ENCODE results near the gene SRSF4. TPM values are rescaled to one million over a fixed set of nuclear protein-coding genes. Genes with fewer than 3 reads are reported as not detected.
A peak's percentile ranks its signal among the peaks of the same experiment; 100 is the strongest.

Gene SRSF4
- total RNA-seq, 1 experiment from 2014 or later, result 44.1 TPM

GRCh38 chr1:29180497-29181412 lies 945 bp downstream of the SRSF4 start:
- Mint-ChIP-seq H3K27me3 (ENCODE audit: insufficient read depth, unreplicated experiment) (no peaks in the 10 kb centered on the region), H3K9me3 (ENCODE audit: unreplicated experiment) (no peaks in the 10 kb centered on the region), H3K36me3 (ENCODE audit: insufficient read depth, unreplicated experiment) (peaks cover 53% of the 10 kb centered on the region), H3K27ac (ENCODE audit: unreplicated experiment) (peak overlapping the region; percentile 60), H3K4me1 (ENCODE audit: low read depth, unreplicated experiment) (peaks cover 12% of the 10 kb centered on the region), H3K4me3 (ENCODE audit: unreplicated experiment) (peak overlapping the region; percentile 74)
- CTCF ChIA-PET, result interaction anchor here (1.5 to 2.5 kb wide), 5 partner anchors 17 to 299 kb away, joined by 4 to 28 read pairs (median 9); no protein-coding TSS in a partner anchor
- no peak for TF ChIP-seq CTCF (IDR thresholded peaks at IDR 0.05; ENCODE audit: insufficient read depth in 1 of 2, low read depth in 1 of 2, low read length in 1 of 2, severe bottlenecking in 1 of 2, unreplicated experiment in 1 of 2)
- H3K4me1 ChIP-seq, result peaks cover 12% of the 10 kb centered on the region
- BruUV-seq (replicated peaks), result no TSS peak
- intact Hi-C loops (cut with micrococcal nuclease; ENCODE audit: unreplicated experiment), result loop anchor here (5.0 kb wide), 1 partner anchor 443 kb away; the partner anchor contains the start of gene YTHDF2
- no peaks in the 10 kb centered on the region for H3K36me3 ChIP-seq (ENCODE audit: control insufficient read depth, insufficient read depth, low read length)
- no peaks in the 10 kb centered on the region; the same call in 1 of the 2 replicates for H3K9me3 ChIP-seq
- POLR2A ChIA-PET, result interaction anchor here (0.5 to 2.1 kb wide), 4 partner anchors 13 to 57 kb away, joined by 5 to 16 read pairs (median 10); partner anchors contain the start of gene TMEM200B
- peak overlapping the region; percentile 88 for H3K4me3 ChIP-seq (ENCODE audit: low read depth, low read length)
- H3K27me3 ChIP-seq (replicated peaks; ENCODE audit: control insufficient read depth, insufficient read depth, low read length), result no peaks in the 10 kb centered on the region
- no peak for DNase-seq

- BruUV-seq (replicated peaks), result TSS peak; percentile 32
- intact Hi-C loops (cut with micrococcal nuclease; ENCODE audit: unreplicated experiment), result loop anchor here (5.0 kb wide), 1 partner anchor 442 kb away; the partner anchor contains the start of gene YTHDF2
- peaks cover 12% of the 10 kb centered on the region for H3K4me1 ChIP-seq
- H3K9me3 Mint-ChIP-seq (ENCODE audit: unreplicated experiment), result no peaks in the 10 kb centered on the region
- no peaks in the 10 kb centered on the region for H3K36me3 ChIP-seq (ENCODE audit: control insufficient read depth, insufficient read depth, low read length)
- no peak overlapping the region for H3K27ac Mint-ChIP-seq (ENCODE audit: unreplicated experiment)
- H3K36me3 Mint-ChIP-seq (ENCODE audit: insufficient read depth, unreplicated experiment), result peaks cover 55% of the 10 kb centered on the region
- no peaks in the 10 kb centered on the region; the same call in 1 of the 2 replicates for H3K9me3 ChIP-seq
- CTCF ChIA-PET, result interaction anchor here (0.7 kb wide), 1 partner anchor 18 kb away, joined by 3 read pairs; no protein-coding TSS in a partner anchor
- DNase-seq, result no peak
- POLR2A ChIA-PET, result interaction anchor here (0.6 kb wide), 1 partner anchor 43 kb away, joined by 3 read pairs; no protein-coding TSS in a partner anchor
- H3K4me3 ChIP-seq (ENCODE audit: low read depth, low read length), result peak overlapping the region; percentile 88
- H3K27me3 ChIP-seq (replicated peaks; ENCODE audit: control insufficient read depth, insufficient read depth, low read length), result no peaks in the 10 kb centered on the region
- peak overlapping the region; percentile 74 for H3K4me3 Mint-ChIP-seq (ENCODE audit: unreplicated experiment)
- H3K4me1 Mint-ChIP-seq (ENCODE audit: low read depth, unreplicated experiment), result peaks cover 12% of the 10 kb centered on the region
- no peaks in the 10 kb centered on the region for H3K27me3 Mint-ChIP-seq (ENCODE audit: insufficient read depth, unreplicated experiment)
- TF ChIP-seq CTCF (IDR thresholded peaks at IDR 0.05; ENCODE audit: insufficient read depth in 1 of 2, low read depth in 1 of 2, low read length in 1 of 2, severe bottlenecking in 1 of 2, unreplicated experiment in 1 of 2), result no peak
Observed at GRCh38 chr1:29179641-29180184, 2.0 kb downstream of the SRSF4 start.

DNA sequence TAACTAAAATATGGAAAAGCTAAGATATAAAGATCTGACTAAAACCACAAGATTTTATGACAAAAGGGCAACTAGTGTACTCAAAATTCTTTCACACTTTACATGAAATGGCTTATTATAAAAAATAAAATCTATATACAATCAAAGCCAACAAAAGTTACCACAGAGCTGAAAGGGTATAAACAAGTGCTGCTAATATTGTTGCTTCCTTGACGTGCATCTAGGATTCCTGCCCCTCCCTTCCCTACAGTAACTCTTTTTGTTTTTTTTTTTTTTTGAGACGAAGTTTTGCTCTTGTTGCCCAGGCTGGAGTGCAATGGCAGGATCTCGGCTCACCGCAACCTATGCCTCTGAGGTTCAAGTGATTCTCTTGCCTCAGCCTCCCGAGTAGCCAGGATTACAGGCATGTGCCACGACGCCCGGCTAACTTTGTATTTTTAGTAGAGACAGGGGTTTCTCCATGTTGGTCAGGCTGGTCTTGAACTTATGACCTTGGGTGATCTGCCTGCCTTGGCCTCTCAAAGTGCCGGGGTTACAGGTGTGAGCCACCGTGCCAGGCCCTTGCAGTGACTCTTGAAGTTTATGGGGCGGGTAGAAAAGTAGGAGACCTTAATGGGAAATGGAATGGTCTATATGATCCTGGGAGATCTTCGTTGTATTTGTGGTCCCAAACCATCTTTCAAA lies 4.5 kb downstream of the SRSF4 start:
- BruUV-seq (replicated peaks), result no TSS peak
- Histone ChIP-seq H3K4me1 (peaks cover 7% of the 10 kb centered on the region; the same call in 1 of the 2 replicates), H3K27me3 (replicated peaks; ENCODE audit: control insufficient read depth, insufficient read depth, low read length) (no peaks in the 10 kb centered on the region), H3K4me3 (ENCODE audit: low read depth, low read length) (no peak overlapping the region), H3K9me3 (no peaks in the 10 kb centered on the region; the same call in 1 of the 2 replicates), H3K36me3 (ENCODE audit: control insufficient read depth, insufficient read depth, low read length) (no peaks in the 10 kb centered on the region)
- Mint-ChIP-seq H3K4me1 (ENCODE audit: low read depth, unreplicated experiment) (peaks cover 6% of the 10 kb centered on the region), H3K27ac (ENCODE audit: unreplicated experiment) (peak overlapping the region; percentile 61), H3K27me3 (ENCODE audit: insufficient read depth, unreplicated experiment) (no peaks in the 10 kb centered on the region), H3K36me3 (ENCODE audit: insufficient read depth, unreplicated experiment) (peaks cover 64% of the 10 kb centered on the region), H3K4me3 (ENCODE audit: unreplicated experiment) (no peak overlapping the region), H3K9me3 (ENCODE audit: unreplicated experiment) (no peaks in the 10 kb centered on the region)
- no peak for DNase-seq
- ChIA-PET CTCF (no interaction called here), POLR2A (no interaction called here)
- no peak for TF ChIP-seq CTCF (IDR thresholded peaks at IDR 0.05; ENCODE audit: insufficient read depth in 1 of 2, low read depth in 1 of 2, low read length in 1 of 2, severe bottlenecking in 1 of 2, unreplicated experiment in 1 of 2)
- intact Hi-C loops (cut with micrococcal nuclease; ENCODE audit: unreplicated experiment), result no loop called here

All from Caco-2 (cell line).